Retinal pigment epithelial cell (primary cell): ENCODE data around the gene SF3B5.
"Not testable (repeated sequence)": the region's sequence is repeated elsewhere in the genome, so short reads cannot be mapped to it uniquely, and the experiment has no call there.

Source experiments
- DNase-seq: peaks from one replicate; pipeline ENCODE4 v3.0.0-alpha.2; 2010; ENCODE audit warnings: low read depth
- H3K4me3 ChIP-seq: 2 replicates; pipeline ENCODE4 v1.5.1; 2011; ENCODE audit warnings: mild to moderate bottlenecking, low read length, control low read depth, moderate library complexity
- CTCF ChIP-seq: conservative IDR thresholded peaks from 2 replicates; pipeline ENCODE4 v1.5.1; 2011; ENCODE audit warnings: low read depth, low read length, control low read depth, inconsistent platforms

SF3B5 gene

GRCh38 chr6:144138542-144138941 is 43.2 kb upstream of the SF3B5 start:
- no peak for TF ChIP-seq CTCF
- no peak for DNase-seq
- no peak overlapping the region for H3K4me3 ChIP-seq

- no peak for DNase-seq
- TF ChIP-seq CTCF: no peak
- no peak overlapping the region for H3K4me3 ChIP-seq
Measured at GRCh38 chr6:144134737-144135136, 39.4 kb upstream of the SF3B5 start.

GRCh38 chr6:144134176-144134575 is 38.8 kb upstream of the SF3B5 start:
- DNase-seq: no peak

GRCh38 chr6:144133225-144133821 is 38.0 kb upstream of the SF3B5 start:
- no peak for DNase-seq
- no peak for TF ChIP-seq CTCF

More at GRCh38 chr6:144134176-144134575, 38.8 kb upstream of the SF3B5 start:
- no peak for TF ChIP-seq CTCF
- no peak overlapping the region for H3K4me3 ChIP-seq

GRCh38 chr6:144132167-144132690 is 36.9 kb upstream of the SF3B5 start:
- DNase-seq: not testable (repeated sequence)

More at GRCh38 chr6:144133225-144133821, 38.0 kb upstream of the SF3B5 start:
- no peak overlapping the region for H3K4me3 ChIP-seq

GRCh38 chr6:144131248-144131709 is 35.9 kb upstream of the SF3B5 start:
- H3K4me3 ChIP-seq: no peak overlapping the region
- DNase-seq: peak; percentile 42
- no peak for TF ChIP-seq CTCF

More at GRCh38 chr6:144132167-144132690, 36.9 kb upstream of the SF3B5 start:
- H3K4me3 ChIP-seq: not testable (repeated sequence)

- TF ChIP-seq CTCF: no peak
- DNase-seq: no peak
- no peak overlapping the region for H3K4me3 ChIP-seq
Measured at GRCh38 chr6:144129469-144129868, 34.1 kb upstream of the SF3B5 start.
